RWPE1 (cell line): ENCODE results near the gene GPR161.
A peak's percentile ranks its signal among the peaks of the same experiment; 100 is the strongest.

ENCODE experiments used
- CTCF ChIA-PET: fragments of 350-600 bp; sonication (Branson Sonifier 250); formaldehyde crosslinking; extraction: SDS; loops from one replicate; lab custom pipeline; 2021; lab: Yijun Ruan, JAX
- POLR2A ChIA-PET: fragments of 400-600 bp; formaldehyde crosslinking; extraction: SDS; loops from one replicate; lab custom pipeline; 2020; ENCODE audit warnings: antibody characterized with exemption; ENCODE audit not compliant: low non-redundant PET; lab: Yijun Ruan, JAX
- DNase-seq: peaks from one replicate; pipeline ENCODE4 v3.0.0; 2012; ENCODE audit warnings: low spot score
- H3K27ac ChIP-seq: fragments of 450-650 bp; 2 replicates; pipeline ENCODE4 v1.5.1; 2017
- CTCF ChIP-seq: fragments of 450-650 bp; conservative IDR thresholded peaks from 2 replicates; pipeline ENCODE4 v1.5.1; 2017; ENCODE audit warnings: low read depth, mild to moderate bottlenecking

The GPR161 gene

GRCh38 chr1:168086438-168086837 is 50.3 kb downstream of the GPR161 start:
- no peak for TF ChIP-seq CTCF
- CTCF ChIA-PET: interaction anchor here (0.8 kb wide), 1 partner anchor 94 kb away, joined by 4 read pairs; no protein-coding TSS in a partner anchor
- POLR2A ChIA-PET: no interaction called here

GRCh38 chr1:168085401-168085872 is 51.3 kb downstream of the GPR161 start:
- ChIA-PET CTCF (interaction anchor here (0.6 kb wide), 2 partner anchors 11 to 343 kb away, joined by 3 to 4 read pairs; no protein-coding TSS in a partner anchor), POLR2A (no interaction called here)
- no peak for DNase-seq
- TF ChIP-seq CTCF: no peak
- H3K27ac ChIP-seq: peak overlapping the region; percentile 15

More at GRCh38 chr1:168086438-168086837, 50.3 kb downstream of the GPR161 start:
- no peak overlapping the region for H3K27ac ChIP-seq
- DNase-seq: no peak

- POLR2A ChIA-PET: no interaction called here
- H3K27ac ChIP-seq: no peak overlapping the region
- TF ChIP-seq CTCF: peak; percentile 82
- CTCF ChIA-PET: interaction anchor here (0.5 to 0.7 kb wide), 3 partner anchors 54 to 342 kb away, joined by 3 read pairs; no protein-coding TSS in a partner anchor
- peak; percentile 31 for DNase-seq
These were observed 52.1 kb downstream of the GPR161 start for GRCh38 chr1:168084396-168085231.

GRCh38 chr1:168083456-168084325 is 53.0 kb downstream of the GPR161 start:
- no peak for TF ChIP-seq CTCF
- H3K27ac ChIP-seq: no peak overlapping the region
- ChIA-PET POLR2A (no interaction called here), CTCF (interaction anchor here (0.7 kb wide), 1 partner anchor 74 kb away, joined by 3 read pairs; no protein-coding TSS in a partner anchor)
- no peak for DNase-seq

GRCh38 chr1:168082008-168082876 is 54.5 kb downstream of the GPR161 start:
- POLR2A ChIA-PET: no interaction called here
- CTCF ChIA-PET: interaction anchor here (0.5 to 1.5 kb wide), 13 partner anchors 10 to 1684 kb away, joined by 3 to 7 read pairs (median 4); partner anchors contain the start of genes GPR161 and MPZL1
- peak; percentile 90 for TF ChIP-seq CTCF
- peak; percentile 72 for DNase-seq
- H3K27ac ChIP-seq: no peak overlapping the region; the same call in 1 of the 2 replicates
